Measurements from ENCODE around the gene SLC35F2. TPM values are rescaled to one million over a fixed set of nuclear protein-coding genes. Genes with fewer than 3 reads are reported as not detected.
"Not testable (repeated sequence)": the region's sequence is repeated elsewhere in the genome, so short reads cannot be mapped to it uniquely, and the experiment has no call there.

The SLC35F2 gene
- total RNA-seq, 2 donors from 2014 or later: 18.8 to 23.6 TPM

DNA sequence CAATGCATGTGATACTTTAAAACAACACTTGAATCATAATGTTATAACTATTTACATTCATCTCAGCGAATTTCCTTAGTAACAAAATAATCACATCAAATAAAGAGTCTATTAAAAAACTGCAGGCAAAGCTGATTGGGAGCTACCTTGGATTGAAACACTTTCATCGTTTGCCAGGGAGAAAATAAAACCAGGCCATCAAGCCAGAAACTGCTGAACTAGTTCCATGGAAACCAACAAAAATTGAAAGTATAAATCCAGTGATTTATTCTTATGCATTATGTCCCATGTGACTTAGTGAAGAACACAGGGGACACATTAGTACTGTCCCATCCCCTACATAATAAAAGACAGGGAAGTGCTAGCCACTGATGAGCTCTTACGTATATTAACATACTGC lies 21.7 kb downstream of the SLC35F2 start:
- TF ChIP-seq, protein P1, sequence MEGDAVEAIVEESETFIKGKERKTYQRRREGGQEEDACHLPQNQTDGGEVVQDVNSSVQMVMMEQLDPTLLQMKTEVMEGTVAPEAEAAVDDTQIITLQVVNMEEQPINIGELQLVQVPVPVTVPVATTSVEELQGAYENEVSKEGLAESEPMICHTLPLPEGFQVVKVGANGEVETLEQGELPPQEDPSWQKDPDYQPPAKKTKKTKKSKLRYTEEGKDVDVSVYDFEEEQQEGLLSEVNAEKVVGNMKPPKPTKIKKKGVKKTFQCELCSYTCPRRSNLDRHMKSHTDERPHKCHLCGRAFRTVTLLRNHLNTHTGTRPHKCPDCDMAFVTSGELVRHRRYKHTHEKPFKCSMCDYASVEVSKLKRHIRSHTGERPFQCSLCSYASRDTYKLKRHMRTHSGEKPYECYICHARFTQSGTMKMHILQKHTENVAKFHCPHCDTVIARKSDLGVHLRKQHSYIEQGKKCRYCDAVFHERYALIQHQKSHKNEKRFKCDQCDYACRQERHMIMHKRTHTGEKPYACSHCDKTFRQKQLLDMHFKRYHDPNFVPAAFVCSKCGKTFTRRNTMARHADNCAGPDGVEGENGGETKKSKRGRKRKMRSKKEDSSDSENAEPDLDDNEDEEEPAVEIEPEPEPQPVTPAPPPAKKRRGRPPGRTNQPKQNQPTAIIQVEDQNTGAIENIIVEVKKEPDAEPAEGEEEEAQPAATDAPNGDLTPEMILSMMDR (conservative IDR thresholded peaks at IDR 0.05): no peak
- H3K4me3 Mint-ChIP-seq: no peak overlapping the region
- no peak for DNase-seq
- no peaks in the 10 kb centered on the region for H3K36me3 Mint-ChIP-seq (ENCODE audit: low read depth)
- Histone ChIP-seq H3K27me3 (ENCODE audit: control insufficient read depth, insufficient read depth, low read length, poor library complexity, severe bottlenecking) (no peaks in the 10 kb centered on the region), H3K36me3 (ENCODE audit: control insufficient read depth, insufficient read depth, low read length) (no peaks in the 10 kb centered on the region), H3K4me3 (ENCODE audit: low read length) (no peak overlapping the region), H3K4me1 (ENCODE audit: control insufficient read depth, insufficient read depth, low read length) (peaks cover 16% of the 10 kb centered on the region), H3K9me3 (ENCODE audit: control insufficient read depth, low read length) (no peaks in the 10 kb centered on the region), H3K9ac (ENCODE audit: extremely low read depth, low read length, poor library complexity, severe bottlenecking) (no peak overlapping the region), H3K27ac (ENCODE audit: low read depth, low read length) (no peak overlapping the region)
- WGBS, 2 experiments (ENCODE audit: insufficient coverage in 1 of 2, insufficient read length in 1 of 2): 83 to 100% methylated on average over 2 to 3 of the region's 3 CpGs
- no peaks in the 10 kb centered on the region for H3K9me3 Mint-ChIP-seq
- H3K27me3 Mint-ChIP-seq (ENCODE audit: insufficient read depth): peaks cover 17% of the 10 kb centered on the region
- peaks cover 54% of the 10 kb centered on the region for H3K4me1 Mint-ChIP-seq
- H3K27ac Mint-ChIP-seq: no peak overlapping the region

DNA sequence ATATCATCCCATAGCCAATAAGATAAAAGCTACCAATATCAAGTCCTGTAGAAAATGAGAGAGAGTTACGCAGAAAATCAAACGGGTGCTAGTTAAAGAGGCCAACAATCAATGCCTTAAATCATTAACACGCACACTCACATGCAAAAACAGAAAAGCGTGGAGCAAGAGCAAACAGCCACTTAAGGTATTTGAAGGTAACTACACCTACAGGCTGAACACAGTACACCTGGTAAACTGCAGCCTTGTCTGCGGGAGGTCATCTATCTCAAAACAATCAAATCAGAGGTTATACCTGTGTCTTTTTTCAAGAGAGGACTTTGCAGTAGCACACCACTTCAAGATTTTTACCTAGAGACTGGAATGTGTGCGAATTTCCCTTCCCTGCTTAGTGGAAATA lies 23.6 kb downstream of the SLC35F2 start:
- Mint-ChIP-seq H3K27me3 (ENCODE audit: insufficient read depth) (peaks cover 24% of the 10 kb centered on the region), H3K9me3 (no peaks in the 10 kb centered on the region), H3K4me3 (no peak overlapping the region), H3K36me3 (ENCODE audit: low read depth) (no peaks in the 10 kb centered on the region), H3K27ac (no peak overlapping the region), H3K4me1 (peaks cover 48% of the 10 kb centered on the region)
- H3K27me3 ChIP-seq (ENCODE audit: control insufficient read depth, insufficient read depth, low read length, poor library complexity, severe bottlenecking): no peaks in the 10 kb centered on the region
- H3K4me3 ChIP-seq (ENCODE audit: low read length): no peak overlapping the region
- TF ChIP-seq, protein P1 (conservative IDR thresholded peaks at IDR 0.05): peak; percentile 54
- DNase-seq: no peak
- no peak overlapping the region for H3K9ac ChIP-seq (ENCODE audit: extremely low read depth, low read length, poor library complexity, severe bottlenecking)
- H3K36me3 ChIP-seq (ENCODE audit: control insufficient read depth, insufficient read depth, low read length): no peaks in the 10 kb centered on the region
- peaks cover 12% of the 10 kb centered on the region for H3K4me1 ChIP-seq (ENCODE audit: control insufficient read depth, insufficient read depth, low read length)
- WGBS, 2 experiments (ENCODE audit: insufficient coverage in 1 of 2, insufficient read length in 1 of 2): 71 to 76% methylated on average over 5 to 6 of the region's 6 CpGs
- no peak overlapping the region for H3K27ac ChIP-seq (ENCODE audit: low read depth, low read length)
- H3K9me3 ChIP-seq (ENCODE audit: control insufficient read depth, low read length): no peaks in the 10 kb centered on the region

DNA sequence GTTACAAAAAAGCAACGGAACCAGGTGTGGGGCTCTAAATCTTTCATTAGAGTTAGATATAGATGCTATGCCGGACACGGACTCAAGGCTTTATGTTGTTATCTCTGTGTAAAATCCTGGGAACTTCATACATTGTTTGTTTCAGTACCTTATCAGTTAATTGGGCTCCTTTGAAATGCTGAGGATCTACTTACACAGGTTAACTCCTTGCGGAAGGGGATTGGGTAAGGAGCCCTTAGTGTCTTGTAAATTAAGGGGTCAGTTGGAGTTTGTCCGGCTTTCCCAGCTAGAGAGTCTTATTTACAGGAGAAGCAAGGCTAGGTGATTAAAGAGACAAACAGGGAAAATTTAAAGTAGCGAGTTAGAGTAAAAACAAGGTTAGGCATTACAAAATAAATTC lies 24.7 kb downstream of the SLC35F2 start:
- WGBS, 2 experiments (ENCODE audit: insufficient coverage in 1 of 2, insufficient read length in 1 of 2): 15 to 34% methylated on average over 3 to 6 of the region's 6 CpGs
- Mint-ChIP-seq H3K27me3 (ENCODE audit: insufficient read depth) (peaks cover 24% of the 10 kb centered on the region), H3K27ac (peak overlapping the region; percentile 75), H3K4me3 (peak overlapping the region; percentile 26), H3K4me1 (peaks cover 45% of the 10 kb centered on the region)
- H3K36me3 Mint-ChIP-seq (ENCODE audit: low read depth); H3K9me3 Mint-ChIP-seq; H3K27me3 ChIP-seq (ENCODE audit: control insufficient read depth, insufficient read depth, low read length, poor library complexity, severe bottlenecking); H3K36me3 ChIP-seq (ENCODE audit: control insufficient read depth, insufficient read depth, low read length); H3K27ac ChIP-seq (ENCODE audit: low read depth, low read length); H3K9ac ChIP-seq (ENCODE audit: extremely low read depth, low read length, poor library complexity, severe bottlenecking); H3K9me3 ChIP-seq (ENCODE audit: control insufficient read depth, low read length): not testable (repeated sequence)
- Histone ChIP-seq H3K4me1 (ENCODE audit: control insufficient read depth, insufficient read depth, low read length) (peaks cover 12% of the 10 kb centered on the region), H3K4me3 (ENCODE audit: low read length) (peak overlapping the region; percentile 68)
- peak; percentile 55 for DNase-seq

DNA sequence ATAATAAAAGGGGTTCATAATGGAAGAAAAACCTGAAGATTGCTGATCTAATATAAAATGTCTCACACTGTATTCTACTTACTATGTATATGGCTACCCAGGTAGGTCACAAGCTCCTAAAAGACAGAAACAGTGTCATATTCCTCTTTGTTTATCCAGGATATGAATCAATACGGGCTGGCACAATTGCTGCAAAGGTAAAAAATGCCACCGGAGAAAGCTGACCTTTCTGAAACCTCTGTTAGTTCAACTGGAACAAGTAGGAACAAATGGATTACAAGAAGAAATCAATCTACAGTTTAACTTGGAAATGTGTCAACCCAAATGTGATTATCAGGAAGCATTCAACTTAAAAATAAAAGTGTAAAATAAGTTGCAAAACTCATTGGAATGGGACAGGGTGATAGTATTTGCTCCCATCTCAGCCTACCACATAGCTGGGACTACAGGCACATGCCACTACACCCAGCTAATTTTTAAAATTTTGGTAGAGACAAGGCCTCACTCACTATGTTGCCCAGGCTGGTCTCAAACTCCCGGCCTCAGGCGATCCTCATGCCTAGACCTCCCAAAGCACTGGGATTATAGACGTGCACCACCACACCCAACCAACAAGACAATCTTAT lies 27.6 kb downstream of the SLC35F2 start:
- Mint-ChIP-seq H3K4me1 (peaks cover 37% of the 10 kb centered on the region), H3K36me3 (ENCODE audit: low read depth) (no peaks in the 10 kb centered on the region), H3K27ac (no peak overlapping the region), H3K27me3 (ENCODE audit: insufficient read depth) (peaks cover 22% of the 10 kb centered on the region), H3K4me3 (no peak overlapping the region), H3K9me3 (no peaks in the 10 kb centered on the region)
- Histone ChIP-seq H3K36me3 (ENCODE audit: control insufficient read depth, insufficient read depth, low read length) (no peaks in the 10 kb centered on the region), H3K9me3 (ENCODE audit: control insufficient read depth, low read length) (no peaks in the 10 kb centered on the region), H3K4me3 (ENCODE audit: low read length) (no peak overlapping the region), H3K27me3 (ENCODE audit: control insufficient read depth, insufficient read depth, low read length, poor library complexity, severe bottlenecking) (no peaks in the 10 kb centered on the region), H3K9ac (ENCODE audit: extremely low read depth, low read length, poor library complexity, severe bottlenecking) (no peak overlapping the region), H3K27ac (ENCODE audit: low read depth, low read length) (no peak overlapping the region), H3K4me1 (ENCODE audit: control insufficient read depth, insufficient read depth, low read length) (peaks cover 12% of the 10 kb centered on the region)
- TF ChIP-seq, protein P1 (conservative IDR thresholded peaks at IDR 0.05): no peak
- DNase-seq: no peak
- 96% methylated on average over 3 to 5 of the region's 5 CpGs for WGBS, 2 experiments (ENCODE audit: insufficient coverage in 1 of 2, insufficient read length in 1 of 2)

Measured in endodermal cell (in vitro differentiated cells).